Measurements from ENCODE around the gene STARD13.

DNA sequence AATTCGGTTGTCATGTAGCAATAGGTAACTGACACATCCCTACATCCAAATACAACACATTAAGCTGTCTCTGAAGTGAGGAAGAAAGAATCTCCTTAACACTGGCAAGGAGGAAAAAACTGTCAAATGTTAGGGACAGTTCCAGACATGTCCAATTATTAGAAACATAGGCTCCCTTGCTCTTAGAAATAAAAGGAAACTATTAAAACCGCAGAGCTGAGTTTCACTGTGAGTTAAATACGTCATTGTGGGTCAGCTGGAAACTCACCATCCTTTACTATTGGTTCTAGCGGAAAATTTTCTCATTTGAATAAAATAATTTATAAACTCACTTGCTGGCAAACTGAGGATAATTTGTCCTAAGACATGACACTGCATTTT lies 40.7 kb downstream of the STARD13 start:
- no peak for TF ChIP-seq CTCF (IDR thresholded peaks at IDR 0.05; ENCODE audit: insufficient read depth, low read length)
- TF ChIP-seq POLR2AphosphoS5 (IDR thresholded peaks at IDR 0.05; ENCODE audit: low read depth), result no peak
- TF ChIP-seq REST (IDR thresholded peaks at IDR 0.05; ENCODE audit: insufficient replicate concordance, low read depth), result no peak
